ENCODE measurements around the gene CCL8. TPM values are rescaled to one million over a fixed set of nuclear protein-coding genes. Genes with fewer than 3 reads are reported as not detected.
"Not testable (repeated sequence)": the region's sequence is repeated elsewhere in the genome, so short reads cannot be mapped to it uniquely, and the experiment has no call there.

Gene CCL8
- total and polyA plus RNA-seq, 2 experiments from 2014 or later, result not detected

DNA sequence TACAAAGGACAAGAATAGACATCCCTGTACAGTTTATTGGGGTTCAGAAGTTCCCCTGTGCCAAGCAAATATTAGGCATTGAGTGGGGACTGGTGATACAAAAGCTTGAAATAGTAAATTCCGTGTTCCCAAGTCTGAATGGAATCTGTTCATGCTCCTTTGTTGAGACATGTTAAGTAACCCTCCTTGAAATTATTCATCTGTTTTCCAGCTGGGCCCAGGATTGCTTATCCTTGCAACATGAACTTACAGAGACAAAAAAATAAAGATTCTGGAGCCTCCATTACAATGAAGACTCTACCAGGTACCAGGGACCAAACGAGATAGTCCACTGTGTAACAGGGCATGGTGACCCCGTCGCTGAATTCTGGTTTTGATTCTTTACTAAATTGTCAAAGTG is 6.1 kb upstream of the CCL8 start:
- in situ Hi-C loops (cut with MboI), result no loop called here
- TF ChIP-seq EZH2 (IDR thresholded peaks at IDR 0.05; ENCODE audit: insufficient read depth, poor library complexity, severe bottlenecking) (no peak), EZH2phosphoT487 (IDR thresholded peaks at IDR 0.05; ENCODE audit: insufficient read depth, low read depth) (no peak)
- H3K4me3 ChIP-seq, result no peak overlapping the region
- DNase-seq, result peak; percentile 32
- no peaks in the 10 kb centered on the region for H3K9me3 ChIP-seq (ENCODE audit: low read depth)
- H3K9ac ChIP-seq, result no peak overlapping the region
- peaks cover 17% of the 10 kb centered on the region for H3F3A ChIP-seq (ENCODE audit: insufficient read depth)
- H3K36me3 ChIP-seq (ENCODE audit: low read depth), result no peaks in the 10 kb centered on the region
- no peaks in the 10 kb centered on the region for H3K79me2 ChIP-seq (ENCODE audit: insufficient read depth)
- H2AFZ ChIP-seq, result no peak overlapping the region
- peaks cover 14% of the 10 kb centered on the region for H3K4me1 ChIP-seq (ENCODE audit: insufficient read depth)
- no peaks in the 10 kb centered on the region for H3K9me2 ChIP-seq (ENCODE audit: insufficient read depth)
- H3K27me3 ChIP-seq (replicated peaks; ENCODE audit: insufficient read depth), result no peaks in the 10 kb centered on the region
- WGBS, 2 experiments (ENCODE audit: low coverage in 1 of 2, low lambda C conversion rate in 2 of 2, missing lambda C conversion rate in 2 of 2), result 89 to 93% methylated on average over 4 of the region's 4 CpGs
- no peaks in the 10 kb centered on the region for H4K20me1 ChIP-seq (ENCODE audit: insufficient read depth)
- no peak overlapping the region for H3K27ac ChIP-seq
- no peak overlapping the region for H3K4me2 ChIP-seq (ENCODE audit: unreplicated experiment)

DNA sequence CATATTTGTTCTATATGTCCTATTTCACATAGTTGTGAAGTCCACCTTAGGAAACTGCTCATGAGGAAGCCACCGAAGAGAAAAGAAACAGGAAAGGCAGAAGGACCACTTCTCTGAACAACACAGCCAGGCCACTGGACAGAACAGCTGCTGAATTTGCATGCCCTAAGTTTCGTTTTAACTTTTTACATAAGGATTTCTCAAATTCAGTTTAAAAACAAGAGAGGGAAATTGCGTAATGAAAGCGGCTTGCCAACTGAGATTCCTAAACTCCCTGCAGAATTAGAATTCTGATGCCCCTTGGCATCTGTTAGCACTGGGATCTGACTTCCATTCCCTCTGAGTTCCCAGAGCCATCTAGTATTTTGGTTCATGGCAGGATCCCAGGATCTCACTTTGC is 5.0 kb upstream of the CCL8 start:
- H4K20me1 ChIP-seq (ENCODE audit: insufficient read depth), result no peaks in the 10 kb centered on the region
- H3K4me3 ChIP-seq, result no peak overlapping the region
- H3K27ac ChIP-seq, result no peak overlapping the region
- no peak overlapping the region for H3K9ac ChIP-seq
- H3F3A ChIP-seq (ENCODE audit: insufficient read depth), result peaks cover 17% of the 10 kb centered on the region
- H2AFZ ChIP-seq, result peak overlapping the region; percentile 36; the same call in 1 of the 2 replicates
- H3K27me3 ChIP-seq (replicated peaks; ENCODE audit: insufficient read depth), result no peaks in the 10 kb centered on the region
- in situ Hi-C loops (cut with MboI), result no loop called here
- DNase-seq, result peak; percentile 59
- H3K9me3 ChIP-seq (ENCODE audit: low read depth), result no peaks in the 10 kb centered on the region
- no peaks in the 10 kb centered on the region for H3K9me2 ChIP-seq (ENCODE audit: insufficient read depth)
- peak overlapping the region; percentile 48 for H3K4me2 ChIP-seq (ENCODE audit: unreplicated experiment)
- no peaks in the 10 kb centered on the region for H3K36me3 ChIP-seq (ENCODE audit: low read depth)
- WGBS, 2 experiments (ENCODE audit: low coverage in 1 of 2, low lambda C conversion rate in 2 of 2, missing lambda C conversion rate in 2 of 2), result 10 to 20% methylated on average over 4 of the region's 4 CpGs
- peaks cover 14% of the 10 kb centered on the region for H3K4me1 ChIP-seq (ENCODE audit: insufficient read depth)
- TF ChIP-seq EZH2phosphoT487 (IDR thresholded peaks at IDR 0.05; ENCODE audit: insufficient read depth, low read depth) (no peak), EZH2 (IDR thresholded peaks at IDR 0.05; ENCODE audit: insufficient read depth, poor library complexity, severe bottlenecking) (no peak)
- H3K79me2 ChIP-seq (ENCODE audit: insufficient read depth), result no peaks in the 10 kb centered on the region

DNA sequence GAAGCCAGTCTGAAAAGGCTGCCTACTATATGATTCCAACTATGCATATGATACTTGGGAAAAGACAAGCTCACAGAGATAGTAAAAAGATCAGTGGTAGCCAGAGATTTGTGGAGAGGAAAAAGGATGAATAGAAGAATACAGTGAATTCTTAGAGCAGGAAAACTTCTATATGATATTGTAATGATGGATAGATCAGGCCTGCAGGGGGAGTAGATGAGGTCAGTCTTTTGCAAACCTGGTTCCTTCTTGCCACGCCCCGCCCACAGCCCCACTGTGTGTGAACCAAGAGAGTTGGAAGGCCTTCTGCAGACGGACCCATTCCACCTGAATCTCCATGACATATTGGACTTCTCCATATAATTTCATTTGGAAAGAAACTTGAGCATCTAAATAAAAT is 761 bp upstream of the CCL8 start:
- in situ Hi-C loops (cut with MboI), result no loop called here
- no peaks in the 10 kb centered on the region for H3K27me3 ChIP-seq (replicated peaks; ENCODE audit: insufficient read depth)
- no peak overlapping the region for H2AFZ ChIP-seq
- H3K4me3 ChIP-seq, result no peak overlapping the region
- H3K27ac ChIP-seq, result no peak overlapping the region
- TF ChIP-seq EZH2phosphoT487 (IDR thresholded peaks at IDR 0.05; ENCODE audit: insufficient read depth, low read depth) (no peak), EZH2 (IDR thresholded peaks at IDR 0.05; ENCODE audit: insufficient read depth, poor library complexity, severe bottlenecking) (no peak)
- DNase-seq, result no peak
- no peak overlapping the region for H3K4me2 ChIP-seq (ENCODE audit: unreplicated experiment)
- H4K20me1 ChIP-seq (ENCODE audit: insufficient read depth), result no peaks in the 10 kb centered on the region
- no peaks in the 10 kb centered on the region for H3K36me3 ChIP-seq (ENCODE audit: low read depth)
- H3K79me2 ChIP-seq (ENCODE audit: insufficient read depth), result no peaks in the 10 kb centered on the region
- H3K9ac ChIP-seq, result no peak overlapping the region
- H3F3A ChIP-seq (ENCODE audit: insufficient read depth), result peaks cover 11% of the 10 kb centered on the region
- WGBS, 2 experiments (ENCODE audit: low coverage in 1 of 2, low lambda C conversion rate in 2 of 2, missing lambda C conversion rate in 2 of 2), result 77 to 79% methylated on average over 3 of the region's 3 CpGs
- H3K9me2 ChIP-seq (ENCODE audit: insufficient read depth), result no peaks in the 10 kb centered on the region
- H3K9me3 ChIP-seq (ENCODE audit: low read depth), result no peaks in the 10 kb centered on the region
- H3K4me1 ChIP-seq (ENCODE audit: insufficient read depth), result peaks cover 9% of the 10 kb centered on the region

DNA sequence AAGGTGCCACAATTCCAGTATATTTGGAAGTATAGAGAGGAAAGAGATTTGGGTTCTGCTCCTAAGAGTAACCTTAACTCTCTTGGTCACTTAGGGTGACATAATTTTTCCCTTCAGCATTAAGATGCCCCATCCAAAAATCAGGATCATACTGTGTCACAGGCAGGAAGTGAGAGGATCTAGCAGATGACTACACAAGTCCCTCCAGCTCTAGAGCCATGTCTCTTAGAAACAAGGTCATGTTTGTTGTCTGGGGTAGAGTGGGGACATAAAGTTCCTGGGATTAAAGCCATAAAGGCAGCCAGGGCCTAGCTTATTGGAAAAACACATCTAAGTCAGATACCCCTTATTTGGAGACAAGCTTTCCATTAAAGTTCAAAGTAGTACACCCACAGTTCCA is 2.7 kb downstream of the CCL8 start:
- TF ChIP-seq EZH2phosphoT487 (IDR thresholded peaks at IDR 0.05; ENCODE audit: insufficient read depth, low read depth), result no peak
- TF ChIP-seq EZH2 (IDR thresholded peaks at IDR 0.05; ENCODE audit: insufficient read depth, poor library complexity, severe bottlenecking), result no peak
- in situ Hi-C loops (cut with MboI), result no loop called here
- no peaks in the 10 kb centered on the region for H3F3A ChIP-seq (ENCODE audit: insufficient read depth)
- H3K9ac ChIP-seq, result no peak overlapping the region
- no peaks in the 10 kb centered on the region for H3K9me3 ChIP-seq (ENCODE audit: low read depth)
- no peak overlapping the region for H3K27ac ChIP-seq
- H3K4me1 ChIP-seq (ENCODE audit: insufficient read depth), result no peaks in the 10 kb centered on the region
- no peaks in the 10 kb centered on the region for H3K79me2 ChIP-seq (ENCODE audit: insufficient read depth)
- H3K27me3 ChIP-seq (replicated peaks; ENCODE audit: insufficient read depth), result no peaks in the 10 kb centered on the region
- H4K20me1 ChIP-seq (ENCODE audit: insufficient read depth), result no peaks in the 10 kb centered on the region
- H3K4me2 ChIP-seq (ENCODE audit: unreplicated experiment), result no peak overlapping the region
- no peak overlapping the region for H2AFZ ChIP-seq
- no peak for DNase-seq
- H3K36me3 ChIP-seq (ENCODE audit: low read depth), result no peaks in the 10 kb centered on the region
- no peak overlapping the region for H3K4me3 ChIP-seq
- H3K9me2 ChIP-seq (ENCODE audit: insufficient read depth), result no peaks in the 10 kb centered on the region

DNA sequence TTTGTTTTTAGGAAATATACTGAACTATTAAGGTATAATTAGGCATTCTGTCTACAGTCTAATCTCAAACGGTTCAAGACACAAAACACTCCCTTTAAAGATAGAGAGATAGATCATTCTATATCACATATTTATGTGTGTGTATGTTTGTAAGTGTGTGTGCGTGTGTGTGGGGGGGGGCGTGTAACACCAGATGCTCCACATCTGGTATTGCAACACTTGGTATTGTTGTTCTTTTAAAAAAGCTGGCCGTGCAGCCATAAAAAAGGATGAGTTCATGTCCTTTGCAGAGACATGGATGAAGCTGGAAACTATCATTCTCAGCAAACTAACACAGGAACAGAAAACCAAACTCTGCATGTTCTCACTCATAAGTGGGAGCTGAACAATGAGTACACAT is 8.3 kb downstream of the CCL8 start:
- H2AFZ ChIP-seq; H3F3A ChIP-seq (ENCODE audit: insufficient read depth); H3K27me3 ChIP-seq (replicated peaks; ENCODE audit: insufficient read depth); H3K9me3 ChIP-seq (ENCODE audit: low read depth); H3K9ac ChIP-seq; H3K4me3 ChIP-seq; H3K4me1 ChIP-seq (ENCODE audit: insufficient read depth); H3K9me2 ChIP-seq (ENCODE audit: insufficient read depth); H3K27ac ChIP-seq; in situ Hi-C loops (cut with MboI); H4K20me1 ChIP-seq (ENCODE audit: insufficient read depth); H3K36me3 ChIP-seq (ENCODE audit: low read depth); H3K79me2 ChIP-seq (ENCODE audit: insufficient read depth); H3K4me2 ChIP-seq (ENCODE audit: unreplicated experiment): not testable (repeated sequence)
- DNase-seq, result peak; percentile 46
- 11 to 14% methylated on average over 4 of the region's 4 CpGs for WGBS, 2 experiments (ENCODE audit: low coverage in 1 of 2, low lambda C conversion rate in 2 of 2, missing lambda C conversion rate in 2 of 2)
